Measurements from ENCODE around the gene FAM13A. TPM values are rescaled to one million over a fixed set of nuclear protein-coding genes. Genes with fewer than 3 reads are reported as not detected.

Gene FAM13A
- total and polyA plus RNA-seq, 10 donors = 2.7 to 24.9 (median 18.3) TPM

- Histone ChIP-seq H3K27me3 (replicated peaks in 1 of 7) (no peaks in the 10 kb centered on the region), H3K4me3 (no peak overlapping the region), H3K9me3 (no peaks in the 10 kb centered on the region), H3K27ac (no peak overlapping the region), H3K36me3 (peaks cover 0 to 47% (median 0%) of the 10 kb centered on the region in 6 donors), H3K4me1 (no peaks in the 10 kb centered on the region)
- no peak for DNase-seq
- intact Hi-C loops (cut with DNase I; ENCODE audit: low total_unique reads) = no loop called here
- no peak for TF ChIP-seq CTCF (IDR thresholded peaks at IDR 0.05 in 8 of 11, conservative IDR thresholded peaks at IDR 0.05 in 3 of 11)
- no peak for TF ChIP-seq POLR2AphosphoS5 (IDR thresholded peaks at IDR 0.05)
- TF ChIP-seq POLR2A (IDR thresholded peaks at IDR 0.05) = no peak
- WGBS, 5 donors = 86 to 95% (median 94%) methylated on average over 5 of the region's 5 CpGs
Observed at GRCh38 chr4:88756149-88756548, 300.8 kb downstream of the FAM13A start.

- no peaks in the 10 kb centered on the region for H3K27me3 ChIP-seq (replicated peaks in 1 of 7)
- intact Hi-C loops (cut with DNase I; ENCODE audit: low total_unique reads) = no loop called here
- H3K4me3 ChIP-seq = no peak overlapping the region
- TF ChIP-seq POLR2AphosphoS5 (IDR thresholded peaks at IDR 0.05) (no peak), CTCF (IDR thresholded peaks at IDR 0.05 in 8 of 11, conservative IDR thresholded peaks at IDR 0.05 in 3 of 11) (no peak), POLR2A (IDR thresholded peaks at IDR 0.05) (no peak)
- no peak for DNase-seq
- no peaks in the 10 kb centered on the region for H3K4me1 ChIP-seq
- no peak overlapping the region for H3K27ac ChIP-seq
- 97 to 100% (median 100%) methylated on average over 1 of the region's 1 CpG for WGBS, 5 donors
- no peaks in the 10 kb centered on the region for H3K9me3 ChIP-seq
- H3K36me3 ChIP-seq = peaks cover 0 to 54% (median 3%) of the 10 kb centered on the region in 6 donors
Observed at GRCh38 chr4:88755454-88755853, 301.5 kb downstream of the FAM13A start.

GRCh38 chr4:88754796-88755195, 302.2 kb downstream of the FAM13A start:
- intact Hi-C loops (cut with DNase I; ENCODE audit: low total_unique reads) = no loop called here
- no peak overlapping the region for H3K27ac ChIP-seq
- peaks cover 0 to 60% (median 9%) of the 10 kb centered on the region in 6 donors for H3K36me3 ChIP-seq
- H3K4me3 ChIP-seq = no peak overlapping the region
- no peaks in the 10 kb centered on the region for H3K9me3 ChIP-seq
- TF ChIP-seq POLR2AphosphoS5 (IDR thresholded peaks at IDR 0.05) (no peak), POLR2A (IDR thresholded peaks at IDR 0.05) (no peak), CTCF (IDR thresholded peaks at IDR 0.05 in 8 of 11, conservative IDR thresholded peaks at IDR 0.05 in 3 of 11) (no peak)
- 94 to 100% (median 97%) methylated on average over 3 of the region's 3 CpGs for WGBS, 5 donors
- H3K4me1 ChIP-seq = no peaks in the 10 kb centered on the region
- no peak for DNase-seq
- no peaks in the 10 kb centered on the region for H3K27me3 ChIP-seq (replicated peaks in 1 of 7)

- 81 to 90% (median 84%) methylated on average over 7 of the region's 7 CpGs for WGBS, 5 donors
- no peak for TF ChIP-seq POLR2A (IDR thresholded peaks at IDR 0.05)
- no peak for TF ChIP-seq POLR2AphosphoS5 (IDR thresholded peaks at IDR 0.05)
- no peak for TF ChIP-seq CTCF (IDR thresholded peaks at IDR 0.05 in 8 of 11, conservative IDR thresholded peaks at IDR 0.05 in 3 of 11)
- Histone ChIP-seq H3K27me3 (replicated peaks in 1 of 7) (no peaks in the 10 kb centered on the region), H3K36me3 (peaks cover 0 to 68% (median 16%) of the 10 kb centered on the region in 6 donors), H3K4me3 (no peak overlapping the region), H3K27ac (no peak overlapping the region), H3K4me1 (no peaks in the 10 kb centered on the region), H3K9me3 (no peaks in the 10 kb centered on the region)
- intact Hi-C loops (cut with DNase I; ENCODE audit: low total_unique reads) = no loop called here
- no peak for DNase-seq
Observed at GRCh38 chr4:88753658-88754571, 303.1 kb downstream of the FAM13A start.
